Naive B cell (primary cell): ENCODE data around the gene CNN2. TPM values are rescaled to one million over a fixed set of nuclear protein-coding genes. Genes with fewer than 3 reads are reported as not detected.

Source experiments
- ATAC-seq, 2 donors: fragments of 150-1000 bp; cut with Tn5 transposase; 2 replicates each; pipeline ENCODE4 v1.10.0; 2021; ENCODE audit warnings: low read depth in 2 of 2, mild to moderate bottlenecking in 2 of 2, moderate library complexity in 2 of 2
- DNase-seq: peaks from one replicate; pipeline ENCODE4 v3.0.0; 2022
- H3K27ac Mint-ChIP-seq, 6 donors: one replicate each; pipeline ENCODE4 v1.8.0; 2020 to 2022; ENCODE audit warnings: mild to moderate bottlenecking in 6 of 6, mixed read lengths in 6 of 6, moderate library complexity in 5 of 6, inconsistent platforms in 2 of 6
- H3K27me3 Mint-ChIP-seq, 3 donors: one replicate each; pipeline ENCODE4 v1.8.0; 2021 to 2022; ENCODE audit warnings: mixed read lengths in 3 of 3, mild to moderate bottlenecking in 1 of 3
- H3K36me3 Mint-ChIP-seq, 2 donors: one replicate each; pipeline ENCODE4 v1.8.0; 2020 to 2022; ENCODE audit warnings: mixed read lengths in 2 of 2, inconsistent platforms in 1 of 2, mild to moderate bottlenecking in 1 of 2
- H3K4me1 Mint-ChIP-seq, 3 donors: one replicate each; pipeline ENCODE4 v1.8.0; 2020 to 2022; ENCODE audit warnings: mixed read lengths in 3 of 3, inconsistent platforms in 1 of 3, mild to moderate bottlenecking in 1 of 3, moderate library complexity in 1 of 3
- H3K4me3 Mint-ChIP-seq, 8 donors: one replicate each; pipeline ENCODE4 v1.8.0; 2020 to 2022; ENCODE audit warnings: mild to moderate bottlenecking in 8 of 8, mixed read lengths in 8 of 8, moderate library complexity in 8 of 8, inconsistent platforms in 2 of 8
- H3K9me3 Mint-ChIP-seq, 7 donors: one replicate each; pipeline ENCODE4 v1.8.0; 2020 to 2022; ENCODE audit warnings: mixed read lengths in 7 of 7, mild to moderate bottlenecking in 5 of 7, inconsistent platforms in 2 of 7, moderate library complexity in 1 of 7
- polyA plus RNA-seq, 6 donors: library from polyadenylated mRNA; unstranded; fragments of 300-500 nt; fragmentation: Illumina TruSeq; gene quantifications; one replicate each; pipeline ENCODE4 v1.2.3, GENCODE V29; 2021; ENCODE audit warnings: low read depth in 6 of 6

The CNN2 gene
- polyA plus RNA-seq, 6 donors from 2014 or later = 408 to 648 (median 492) TPM

DNA sequence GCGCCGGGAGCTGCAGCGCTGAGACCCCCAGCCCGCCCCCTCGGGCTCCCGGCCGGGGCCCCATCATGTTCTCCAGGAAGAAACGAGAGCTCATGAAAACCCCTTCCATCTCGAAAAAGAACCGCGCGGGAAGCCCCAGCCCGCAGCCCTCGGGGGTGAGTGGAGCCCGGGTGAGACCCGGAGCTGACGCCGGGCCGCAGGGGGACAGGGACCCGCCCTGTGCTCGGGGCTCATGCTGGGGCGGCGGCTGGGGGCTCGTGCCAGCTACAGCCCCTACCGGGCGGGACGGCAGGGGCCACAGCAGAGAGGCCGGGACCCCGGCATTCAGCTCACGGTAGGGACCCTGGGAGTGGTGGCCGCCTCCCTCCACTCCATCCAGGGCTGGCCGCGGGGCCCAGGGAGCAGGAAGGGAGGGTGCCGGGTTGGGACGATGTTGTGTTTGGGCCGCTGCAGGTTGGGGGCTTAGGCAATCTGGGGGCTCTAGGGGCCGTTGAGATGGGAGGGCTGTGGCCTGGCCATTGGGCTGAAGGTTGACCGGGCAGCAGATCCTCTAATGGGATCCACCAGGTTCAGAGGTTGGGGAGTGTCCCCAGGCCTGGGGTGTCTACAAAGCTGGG is 41.0 kb downstream of the CNN2 start:
- Mint-ChIP-seq H3K36me3 (peaks cover 6 to 18% of the 10 kb centered on the region in 2 donors), H3K9me3 (peaks cover 0 to 2% (median 0%) of the 10 kb centered on the region in 7 donors), H3K4me3 (peak overlapping the region; percentile 81 to 99 (median 96)), H3K27me3 (no peaks in the 10 kb centered on the region), H3K4me1 (peaks cover 42 to 51% (median 50%) of the 10 kb centered on the region in 3 donors), H3K27ac (peak overlapping the region; percentile 92 to 99 (median 96))
- peak; percentile 76 for DNase-seq
- ATAC-seq = peak; percentile 62 to 68

DNA sequence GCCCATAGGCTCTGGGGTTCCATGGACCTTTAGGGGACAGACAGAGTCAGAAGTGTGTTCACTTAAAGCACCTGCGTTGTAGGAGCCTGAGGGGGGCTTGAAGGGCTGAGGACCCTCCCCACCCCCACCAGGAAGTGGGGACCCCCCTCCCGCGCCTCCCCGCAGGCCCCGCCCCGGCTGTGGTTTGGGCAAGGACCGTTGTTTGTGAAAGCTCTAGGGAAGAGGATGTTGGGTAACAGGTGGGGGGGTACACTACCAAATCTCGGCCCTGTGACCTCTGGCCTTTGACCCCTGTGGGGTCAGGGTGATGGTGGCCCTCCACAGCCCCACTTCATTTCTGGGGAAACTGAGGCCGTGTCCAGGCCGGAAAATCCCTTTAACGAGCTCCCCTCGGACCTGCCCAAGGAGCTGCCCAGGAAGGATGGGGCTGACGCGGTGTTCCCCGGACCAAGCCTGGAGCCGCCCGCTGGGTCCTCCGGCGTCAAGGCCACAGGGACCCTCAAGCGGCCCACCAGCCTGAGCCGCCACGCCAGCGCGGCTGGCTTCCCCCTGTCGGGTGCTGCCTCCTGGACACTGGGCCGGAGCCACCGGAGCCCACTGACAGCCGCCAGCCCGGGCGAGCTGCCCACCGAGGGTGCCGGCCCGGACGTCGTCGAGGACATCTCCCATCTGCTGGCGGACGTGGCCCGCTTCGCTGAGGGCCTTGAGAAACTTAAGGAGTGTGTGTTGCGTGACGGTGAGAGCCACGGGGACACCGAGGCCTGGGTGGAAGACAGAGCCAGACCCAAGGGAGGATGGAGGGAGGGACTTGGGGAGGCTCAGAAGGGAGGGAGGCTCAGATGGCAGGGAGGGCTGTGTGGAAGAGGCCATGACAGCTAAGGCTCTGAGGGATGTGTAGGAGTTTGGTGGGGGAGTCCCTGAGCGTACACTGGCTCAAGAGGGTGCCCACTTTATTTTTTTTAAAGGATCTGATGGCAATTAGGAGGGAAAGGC is 41.9 kb downstream of the CNN2 start:
- Mint-ChIP-seq H3K9me3 (peaks cover 0 to under 1% (median 0%) of the 10 kb centered on the region in 7 donors), H3K4me1 (peaks cover 47 to 55% (median 50%) of the 10 kb centered on the region in 3 donors), H3K36me3 (peaks cover 6 to 22% of the 10 kb centered on the region in 2 donors), H3K27ac (peak overlapping the region; percentile 92 to 99 (median 97)), H3K4me3 (peak overlapping the region; percentile 81 to 99 (median 96)), H3K27me3 (no peaks in the 10 kb centered on the region)
- DNase-seq = peak; percentile 52
- ATAC-seq = peak; percentile 10

DNA sequence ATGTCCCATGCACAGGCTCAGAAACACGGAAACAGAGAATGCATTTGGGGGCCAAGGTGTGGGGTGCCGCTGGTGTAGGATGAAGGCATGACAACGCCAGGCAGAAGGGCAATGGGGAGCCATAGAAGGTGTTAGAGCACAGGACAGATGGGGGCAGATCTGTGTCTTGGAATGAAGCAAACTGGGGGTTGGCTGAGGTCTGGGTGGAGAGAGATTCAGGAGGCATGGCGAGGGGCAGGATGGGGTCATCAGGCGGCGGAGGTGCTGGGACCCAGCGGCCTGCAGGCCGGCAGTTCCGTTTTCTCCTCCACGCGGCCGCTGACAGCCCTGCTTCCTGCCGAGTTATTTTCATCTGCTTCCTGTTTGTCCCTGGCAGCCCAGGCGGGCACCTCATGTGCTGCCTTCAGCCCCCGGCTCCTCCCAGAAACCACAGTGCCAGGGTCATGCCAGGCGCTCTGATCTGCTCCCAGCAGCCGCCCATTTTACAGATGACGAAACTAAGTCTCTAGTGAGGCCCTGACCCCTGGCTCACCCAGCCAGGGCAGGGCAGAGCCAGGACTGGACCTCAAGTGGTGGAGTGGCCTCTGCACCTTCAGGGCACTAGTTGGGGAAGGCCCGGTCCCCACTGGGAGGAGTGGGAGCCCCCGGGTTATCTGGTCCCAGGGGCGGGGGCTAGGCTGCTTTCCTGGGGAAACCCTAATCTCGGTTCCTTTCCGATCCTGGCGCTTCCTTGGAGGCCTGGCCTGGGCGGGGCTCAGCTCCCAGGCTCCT is 42.8 kb downstream of the CNN2 start:
- Mint-ChIP-seq H3K36me3 (peaks cover 6 to 22% of the 10 kb centered on the region in 2 donors), H3K4me3 (peak overlapping the region; percentile 81 to 98 (median 96)), H3K4me1 (peaks cover 42 to 57% (median 53%) of the 10 kb centered on the region in 3 donors), H3K27ac (peak overlapping the region; percentile 61 to 98 (median 96)), H3K27me3 (no peaks in the 10 kb centered on the region), H3K9me3 (no peaks in the 10 kb centered on the region)
- ATAC-seq (peak; percentile 35 to 39), DNase-seq (peak; percentile 78)

DNA sequence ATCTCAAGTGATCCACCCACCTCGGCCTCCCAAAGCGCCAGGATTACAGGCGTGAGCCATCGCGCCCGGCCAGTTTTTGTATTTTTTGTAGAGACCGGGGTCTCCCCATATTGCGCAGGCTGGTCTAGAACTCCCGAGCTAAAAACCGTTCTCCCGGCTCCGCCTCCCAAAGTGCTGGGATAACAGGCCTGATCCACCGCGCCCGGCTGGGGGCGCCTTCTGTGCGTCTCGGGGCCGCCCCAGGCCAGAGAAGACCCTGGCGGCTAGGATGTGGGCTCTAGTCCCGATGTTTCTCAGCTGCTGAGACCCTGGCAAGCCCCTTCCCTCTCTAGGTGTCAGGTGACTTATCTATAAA is 44.1 kb downstream of the CNN2 start:
- H3K27me3 Mint-ChIP-seq = no peaks in the 10 kb centered on the region
- peaks cover 6 to 22% of the 10 kb centered on the region in 2 donors for H3K36me3 Mint-ChIP-seq
- H3K4me3 Mint-ChIP-seq = peak overlapping the region in 5 of 8 donors; percentile 15 to 91 (median 53)
- H3K4me1 Mint-ChIP-seq = peaks cover 33 to 53% (median 50%) of the 10 kb centered on the region in 3 donors
- H3K27ac Mint-ChIP-seq = peak overlapping the region in 2 of 6 donors; percentile 57 to 96
- no peak for DNase-seq
- no peaks in the 10 kb centered on the region for H3K9me3 Mint-ChIP-seq
- ATAC-seq = no peak

DNA sequence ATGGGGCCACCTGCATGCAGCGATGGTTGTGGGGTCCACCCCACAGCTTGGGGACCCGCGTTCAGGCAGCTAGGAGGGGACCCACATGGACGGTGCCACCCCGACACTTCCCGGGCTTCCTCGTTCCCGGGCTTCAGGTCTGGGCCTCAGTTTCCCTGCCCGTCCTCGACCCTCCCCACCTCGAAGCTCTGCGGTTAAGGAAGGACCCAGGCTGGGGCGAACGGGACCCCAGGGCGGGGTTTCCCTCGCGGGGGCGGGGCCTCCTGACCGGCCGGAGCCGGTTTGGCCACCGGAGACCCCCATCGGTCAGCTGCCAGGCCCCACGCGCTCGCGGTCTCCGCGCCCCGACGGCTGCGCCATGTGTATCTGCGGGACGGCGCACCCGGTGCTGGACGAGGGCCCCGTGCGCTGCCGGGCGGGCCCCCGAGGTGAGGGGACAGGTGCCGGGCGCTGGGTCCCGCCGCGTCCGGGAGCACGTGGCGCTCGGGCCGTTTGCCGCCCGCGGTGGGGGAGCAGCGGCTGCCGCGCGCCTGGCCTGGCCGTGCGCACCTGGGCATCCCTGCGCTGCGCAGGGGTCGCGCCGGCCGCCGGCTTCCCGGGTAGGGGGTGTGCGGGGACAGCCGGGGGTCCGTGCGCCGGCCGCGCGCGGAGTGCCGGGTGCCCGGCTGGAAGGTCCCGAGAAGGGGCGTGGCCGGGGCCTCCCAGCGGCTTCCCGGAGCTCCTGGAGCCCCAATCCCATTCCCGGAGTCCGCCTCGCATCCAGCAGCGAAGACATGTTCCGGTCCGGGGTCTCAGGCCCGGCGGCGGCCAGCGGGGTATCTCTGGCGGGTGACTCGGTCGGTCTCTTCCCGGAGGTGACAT is 44.8 kb downstream of the CNN2 start:
- Mint-ChIP-seq H3K9me3 (no peaks in the 10 kb centered on the region), H3K4me3 (peak overlapping the region in 6 of 8 donors; percentile 60 to 82 (median 74)), H3K36me3 (peaks cover 6 to 22% of the 10 kb centered on the region in 2 donors), H3K27me3 (no peaks in the 10 kb centered on the region), H3K27ac (peak overlapping the region in 3 of 6 donors; percentile 26 to 91 (median 69)), H3K4me1 (peaks cover 35 to 53% (median 48%) of the 10 kb centered on the region in 3 donors)
- DNase-seq (no peak), ATAC-seq (no peak)

DNA sequence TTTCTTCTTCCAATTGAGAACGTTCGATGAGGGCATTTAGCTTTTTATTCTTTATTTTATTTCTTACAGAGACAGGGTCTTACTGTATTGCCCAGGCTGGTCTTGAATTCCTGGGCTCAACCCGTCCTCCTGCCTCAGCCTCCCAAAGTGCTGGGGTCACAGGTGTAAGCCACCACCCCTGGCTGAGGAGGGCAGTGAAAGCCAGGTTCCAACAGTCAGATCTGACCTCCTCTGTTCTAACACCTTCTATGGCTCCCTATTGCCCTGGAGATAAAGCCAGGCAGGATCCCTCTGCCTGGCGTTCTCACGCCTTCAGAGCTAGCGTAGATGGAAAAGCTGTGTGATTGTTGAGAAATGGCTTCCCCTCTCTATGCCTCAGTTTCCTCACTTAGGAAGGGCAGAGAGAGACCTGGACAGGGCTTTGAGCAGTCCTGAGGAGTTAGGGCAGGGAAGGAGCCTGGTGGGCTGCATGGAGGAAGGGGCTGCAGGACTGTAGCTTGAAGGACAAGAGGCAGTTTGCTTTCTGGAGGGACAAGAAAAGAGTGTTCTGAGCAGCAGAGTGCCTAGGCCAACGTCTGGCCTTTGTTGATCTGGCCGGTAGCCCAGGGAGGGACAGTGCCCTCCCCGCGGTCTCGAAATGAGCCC is 46.1 kb downstream of the CNN2 start:
- ATAC-seq = no peak
- no peak for DNase-seq
- H3K4me3 Mint-ChIP-seq = peak overlapping the region in 7 of 8 donors; percentile 50 to 79 (median 73)
- peak overlapping the region in 4 of 6 donors; percentile 44 to 91 (median 78) for H3K27ac Mint-ChIP-seq
- peaks cover 39 to 64% (median 56%) of the 10 kb centered on the region in 3 donors for H3K4me1 Mint-ChIP-seq
- H3K27me3 Mint-ChIP-seq = no peaks in the 10 kb centered on the region
- H3K9me3 Mint-ChIP-seq = no peaks in the 10 kb centered on the region
- H3K36me3 Mint-ChIP-seq = peaks cover 11 to 22% of the 10 kb centered on the region in 2 donors

DNA sequence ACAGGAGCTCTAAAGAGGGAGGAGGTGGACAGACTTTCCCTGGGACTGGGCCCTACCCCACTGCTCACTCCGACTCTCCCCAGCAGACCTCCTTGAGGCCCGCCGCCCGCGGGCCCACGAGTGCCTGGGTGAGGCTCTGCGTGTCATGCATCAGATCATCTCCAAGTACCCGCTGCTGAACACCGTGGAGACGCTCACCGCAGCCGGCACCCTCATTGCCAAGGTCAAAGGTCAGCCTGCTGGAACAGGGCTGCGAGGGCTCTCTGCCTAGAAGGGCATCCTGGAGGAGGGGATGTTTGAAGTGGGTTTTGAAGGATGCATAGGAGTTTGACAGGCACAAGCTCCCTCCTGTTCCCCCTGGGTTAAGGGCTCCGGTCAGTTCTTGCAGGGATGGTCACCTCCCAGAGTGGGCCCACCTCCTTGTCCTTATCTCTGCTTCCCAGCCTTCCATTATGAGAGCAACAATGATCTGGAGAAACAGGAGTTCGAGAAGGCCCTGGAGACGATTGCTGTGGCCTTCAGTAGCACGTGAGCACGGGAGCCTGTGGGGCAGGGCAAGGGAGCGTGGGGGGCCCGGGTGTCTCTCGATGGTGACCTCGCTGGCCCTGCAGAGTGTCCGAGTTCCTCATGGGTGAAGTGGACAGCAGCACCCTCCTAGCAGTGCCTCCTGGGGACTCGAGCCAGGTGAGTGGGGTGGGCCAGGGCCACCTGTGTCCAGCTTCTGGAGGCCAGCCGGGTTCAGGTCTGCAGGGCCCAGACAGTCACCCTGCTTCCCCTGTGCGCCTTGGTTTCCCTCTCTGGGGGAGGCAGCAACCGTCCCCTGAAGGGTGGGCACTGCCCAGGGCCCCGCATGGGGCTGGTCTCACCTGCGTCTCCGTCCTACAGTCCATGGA is 46.9 kb downstream of the CNN2 start:
- ATAC-seq = no peak
- H3K27me3 Mint-ChIP-seq = no peaks in the 10 kb centered on the region
- peaks cover 11 to 22% of the 10 kb centered on the region in 2 donors for H3K36me3 Mint-ChIP-seq
- H3K4me1 Mint-ChIP-seq = peaks cover 39 to 67% (median 58%) of the 10 kb centered on the region in 3 donors
- H3K27ac Mint-ChIP-seq = peak overlapping the region in 4 of 6 donors; percentile 10 to 90 (median 68)
- DNase-seq = no peak
- H3K9me3 Mint-ChIP-seq = no peaks in the 10 kb centered on the region
- H3K4me3 Mint-ChIP-seq = peak overlapping the region in 6 of 8 donors; percentile 9 to 73 (median 48)

DNA sequence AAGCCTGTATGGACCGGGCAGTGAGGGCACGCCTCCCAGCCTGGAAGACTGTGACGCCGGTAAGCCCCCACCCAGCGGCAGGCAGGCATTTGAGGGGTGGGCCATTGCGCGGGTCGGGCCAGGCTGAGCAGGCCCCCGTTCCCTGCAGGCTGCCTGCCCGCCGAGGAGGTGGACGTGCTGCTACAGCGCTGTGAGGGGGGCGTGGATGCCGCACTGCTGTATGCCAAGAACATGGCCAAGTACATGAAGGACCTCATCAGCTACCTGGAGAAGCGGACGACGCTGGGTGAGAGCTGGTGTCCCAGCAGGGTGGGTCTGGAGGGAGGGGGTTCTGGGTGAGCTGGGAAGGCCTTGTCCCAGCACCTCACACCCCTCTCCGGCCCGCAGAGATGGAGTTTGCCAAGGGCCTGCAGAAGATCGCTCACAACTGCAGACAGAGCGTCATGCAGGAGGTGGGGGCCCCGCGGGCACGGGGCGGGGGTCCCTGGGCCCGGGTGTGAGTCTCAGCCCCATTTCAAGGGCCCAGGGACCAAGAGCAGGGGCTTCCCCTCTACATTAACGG is 47.6 kb downstream of the CNN2 start:
- Mint-ChIP-seq H3K4me3 (peak overlapping the region in 7 of 8 donors; percentile 39 to 81 (median 68)), H3K27me3 (no peaks in the 10 kb centered on the region), H3K9me3 (no peaks in the 10 kb centered on the region), H3K27ac (peak overlapping the region in 3 of 6 donors; percentile 47 to 90 (median 76)), H3K4me1 (peaks cover 33 to 61% (median 51%) of the 10 kb centered on the region in 3 donors), H3K36me3 (peaks cover 7 to 16% of the 10 kb centered on the region in 2 donors)
- DNase-seq = no peak
- ATAC-seq = no peak

DNA sequence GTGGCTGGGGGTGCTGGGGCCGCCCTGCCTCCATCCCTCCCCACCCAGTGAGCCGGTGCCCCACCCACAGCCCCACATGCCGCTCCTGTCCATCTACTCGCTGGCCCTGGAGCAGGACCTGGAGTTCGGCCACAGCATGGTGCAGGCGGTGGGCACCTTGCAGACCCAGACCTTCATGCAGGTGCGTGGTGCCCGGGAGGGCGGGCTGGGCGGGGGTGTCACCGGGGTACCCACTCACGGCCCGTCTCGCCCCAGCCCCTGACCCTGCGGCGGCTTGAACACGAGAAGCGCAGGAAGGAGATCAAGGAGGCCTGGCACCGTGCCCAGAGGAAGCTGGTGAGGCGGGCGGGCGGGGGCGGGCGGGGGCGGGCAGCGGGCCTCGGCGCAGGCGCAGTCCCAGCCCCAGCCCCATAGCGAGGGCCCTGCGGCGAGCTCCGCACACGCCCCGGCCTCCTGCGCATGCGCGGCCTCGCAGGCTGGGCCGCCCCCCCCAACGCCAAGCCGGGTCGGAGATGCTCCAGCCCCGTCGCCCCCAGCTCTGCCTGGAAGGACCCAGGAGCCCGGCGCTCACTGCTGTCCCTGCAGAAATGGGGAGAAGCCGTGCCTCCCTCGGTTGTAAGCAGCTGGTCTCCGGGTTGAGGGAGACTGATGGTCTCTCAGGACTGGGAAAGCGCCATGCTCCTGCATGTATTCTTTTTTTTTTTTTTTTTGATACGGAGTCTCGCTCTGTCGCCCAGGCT is 48.3 kb downstream of the CNN2 start:
- peak; percentile 80 for DNase-seq
- Mint-ChIP-seq H3K9me3 (no peaks in the 10 kb centered on the region), H3K27ac (peak overlapping the region; percentile 90 to 98 (median 98)), H3K4me3 (peak overlapping the region; percentile 56 to 87 (median 76)), H3K36me3 (peaks cover 5 to 13% of the 10 kb centered on the region in 2 donors), H3K4me1 (peaks cover 28 to 56% (median 45%) of the 10 kb centered on the region in 3 donors), H3K27me3 (no peaks in the 10 kb centered on the region)
- peak; percentile 42 to 44 for ATAC-seq

DNA sequence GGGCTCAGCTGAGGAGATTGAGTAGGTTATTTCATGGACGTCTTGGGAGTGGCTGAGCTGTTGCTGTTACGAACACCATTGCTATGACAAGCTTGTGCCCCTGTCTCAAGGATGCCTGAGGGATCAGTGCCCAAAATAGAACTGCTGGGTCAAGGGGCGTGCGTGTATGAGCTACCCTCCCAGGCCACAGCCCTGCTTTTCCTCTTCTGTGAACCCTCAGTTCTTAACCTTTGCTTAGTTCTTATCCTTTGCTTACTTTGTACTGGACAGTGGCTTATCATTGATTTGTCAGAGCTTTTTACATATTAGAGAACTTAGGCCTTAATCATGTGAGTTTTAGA is 49.6 kb downstream of the CNN2 start:
- ATAC-seq = no peak
- DNase-seq = no peak
- H3K4me3 Mint-ChIP-seq = peak overlapping the region; percentile 59 to 87 (median 82)
- H3K4me1 Mint-ChIP-seq = peaks cover 30 to 50% (median 45%) of the 10 kb centered on the region in 3 donors
- no peaks in the 10 kb centered on the region for H3K27me3 Mint-ChIP-seq
- peak overlapping the region; percentile 90 to 98 (median 98) for H3K27ac Mint-ChIP-seq
- peaks cover 5 to 13% of the 10 kb centered on the region in 2 donors for H3K36me3 Mint-ChIP-seq
- H3K9me3 Mint-ChIP-seq = no peaks in the 10 kb centered on the region
